ENCODE data around the gene DNAJC17.

DNA sequence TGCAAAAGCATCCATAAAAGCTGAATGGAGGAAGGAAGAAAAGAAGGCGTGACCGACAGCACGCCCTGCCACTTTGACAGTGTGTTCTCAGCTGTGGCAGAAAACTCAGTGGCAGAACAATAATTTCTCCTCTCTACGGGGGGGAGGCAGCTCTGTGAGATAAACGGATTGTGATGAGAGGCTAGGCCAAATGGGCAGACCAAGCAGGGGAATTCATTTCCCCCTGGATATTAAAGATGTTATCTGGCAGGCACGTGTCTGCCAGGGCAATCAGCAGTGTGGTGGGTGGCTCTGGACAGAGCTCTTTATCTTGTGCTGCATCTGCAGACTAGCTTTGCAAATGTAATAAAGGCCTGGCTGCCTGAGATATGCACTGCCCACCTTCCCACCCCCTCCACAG is 50.3 kb downstream of the DNAJC17 start:
- TF ChIP-seq, protein P1, sequence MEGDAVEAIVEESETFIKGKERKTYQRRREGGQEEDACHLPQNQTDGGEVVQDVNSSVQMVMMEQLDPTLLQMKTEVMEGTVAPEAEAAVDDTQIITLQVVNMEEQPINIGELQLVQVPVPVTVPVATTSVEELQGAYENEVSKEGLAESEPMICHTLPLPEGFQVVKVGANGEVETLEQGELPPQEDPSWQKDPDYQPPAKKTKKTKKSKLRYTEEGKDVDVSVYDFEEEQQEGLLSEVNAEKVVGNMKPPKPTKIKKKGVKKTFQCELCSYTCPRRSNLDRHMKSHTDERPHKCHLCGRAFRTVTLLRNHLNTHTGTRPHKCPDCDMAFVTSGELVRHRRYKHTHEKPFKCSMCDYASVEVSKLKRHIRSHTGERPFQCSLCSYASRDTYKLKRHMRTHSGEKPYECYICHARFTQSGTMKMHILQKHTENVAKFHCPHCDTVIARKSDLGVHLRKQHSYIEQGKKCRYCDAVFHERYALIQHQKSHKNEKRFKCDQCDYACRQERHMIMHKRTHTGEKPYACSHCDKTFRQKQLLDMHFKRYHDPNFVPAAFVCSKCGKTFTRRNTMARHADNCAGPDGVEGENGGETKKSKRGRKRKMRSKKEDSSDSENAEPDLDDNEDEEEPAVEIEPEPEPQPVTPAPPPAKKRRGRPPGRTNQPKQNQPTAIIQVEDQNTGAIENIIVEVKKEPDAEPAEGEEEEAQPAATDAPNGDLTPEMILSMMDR (IDR thresholded peaks at IDR 0.05; ENCODE audit: low read depth, low read length, missing input control), result no peak
- no peak for TF ChIP-seq TAF1 (conservative IDR thresholded peaks at IDR 0.05)
- TF ChIP-seq ZBTB33 (IDR thresholded peaks at IDR 0.05), result no peak
- TF ChIP-seq REST (IDR thresholded peaks at IDR 0.05), result no peak
- no peak for TF ChIP-seq GABPA (IDR thresholded peaks at IDR 0.05 in 1 of 2, conservative IDR thresholded peaks at IDR 0.05 in 1 of 2)
- TF ChIP-seq, protein P2, sequence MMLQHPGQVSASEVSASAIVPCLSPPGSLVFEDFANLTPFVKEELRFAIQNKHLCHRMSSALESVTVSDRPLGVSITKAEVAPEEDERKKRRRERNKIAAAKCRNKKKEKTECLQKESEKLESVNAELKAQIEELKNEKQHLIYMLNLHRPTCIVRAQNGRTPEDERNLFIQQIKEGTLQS (IDR thresholded peaks at IDR 0.05), result no peak

All from liver (tissue), 3 donors.